Measurements from ENCODE around the gene CAMK1D.

The CAMK1D gene

DNA sequence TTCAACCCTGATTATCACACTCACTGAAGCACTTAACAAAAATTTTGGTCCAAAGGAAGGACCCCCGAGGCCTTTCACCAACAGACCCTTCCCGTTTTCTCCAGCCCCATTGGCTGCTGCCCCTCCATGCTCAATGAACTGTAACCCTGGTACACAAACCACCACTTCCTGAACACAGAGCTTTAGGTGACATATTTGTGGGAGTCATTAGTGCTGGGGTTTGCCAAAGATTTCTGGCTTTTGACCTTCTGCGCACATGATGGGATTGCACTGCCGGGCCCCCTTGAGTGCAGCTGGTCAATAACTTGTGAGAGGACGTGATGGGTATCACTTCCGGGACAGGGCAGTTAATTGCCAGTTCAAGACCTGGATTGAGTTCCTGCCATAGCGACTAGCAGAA is 9.0 kb upstream of the CAMK1D start:
- no peak for TF ChIP-seq TOX (CRISPR knock-in tag; IDR thresholded peaks at IDR 0.05; ENCODE audit: borderline replicate concordance)
- TF ChIP-seq ZFP3 (CRISPR knock-in tag; IDR thresholded peaks at IDR 0.05), result no peak
- TF ChIP-seq, protein P1, sequence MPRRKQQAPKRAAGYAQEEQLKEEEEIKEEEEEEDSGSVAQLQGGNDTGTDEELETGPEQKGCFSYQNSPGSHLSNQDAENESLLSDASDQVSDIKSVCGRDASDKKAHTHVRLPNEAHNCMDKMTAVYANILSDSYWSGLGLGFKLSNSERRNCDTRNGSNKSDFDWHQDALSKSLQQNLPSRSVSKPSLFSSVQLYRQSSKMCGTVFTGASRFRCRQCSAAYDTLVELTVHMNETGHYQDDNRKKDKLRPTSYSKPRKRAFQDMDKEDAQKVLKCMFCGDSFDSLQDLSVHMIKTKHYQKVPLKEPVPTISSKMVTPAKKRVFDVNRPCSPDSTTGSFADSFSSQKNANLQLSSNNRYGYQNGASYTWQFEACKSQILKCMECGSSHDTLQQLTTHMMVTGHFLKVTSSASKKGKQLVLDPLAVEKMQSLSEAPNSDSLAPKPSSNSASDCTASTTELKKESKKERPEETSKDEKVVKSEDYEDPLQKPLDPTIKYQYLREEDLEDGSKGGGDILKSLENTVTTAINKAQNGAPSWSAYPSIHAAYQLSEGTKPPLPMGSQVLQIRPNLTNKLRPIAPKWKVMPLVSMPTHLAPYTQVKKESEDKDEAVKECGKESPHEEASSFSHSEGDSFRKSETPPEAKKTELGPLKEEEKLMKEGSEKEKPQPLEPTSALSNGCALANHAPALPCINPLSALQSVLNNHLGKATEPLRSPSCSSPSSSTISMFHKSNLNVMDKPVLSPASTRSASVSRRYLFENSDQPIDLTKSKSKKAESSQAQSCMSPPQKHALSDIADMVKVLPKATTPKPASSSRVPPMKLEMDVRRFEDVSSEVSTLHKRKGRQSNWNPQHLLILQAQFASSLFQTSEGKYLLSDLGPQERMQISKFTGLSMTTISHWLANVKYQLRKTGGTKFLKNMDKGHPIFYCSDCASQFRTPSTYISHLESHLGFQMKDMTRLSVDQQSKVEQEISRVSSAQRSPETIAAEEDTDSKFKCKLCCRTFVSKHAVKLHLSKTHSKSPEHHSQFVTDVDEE (CRISPR knock-in tag; IDR thresholded peaks at IDR 0.05), result no peak
- no peak for TF ChIP-seq ISL1 (CRISPR knock-in tag; IDR thresholded peaks at IDR 0.05)
- TF ChIP-seq, protein P2, sequence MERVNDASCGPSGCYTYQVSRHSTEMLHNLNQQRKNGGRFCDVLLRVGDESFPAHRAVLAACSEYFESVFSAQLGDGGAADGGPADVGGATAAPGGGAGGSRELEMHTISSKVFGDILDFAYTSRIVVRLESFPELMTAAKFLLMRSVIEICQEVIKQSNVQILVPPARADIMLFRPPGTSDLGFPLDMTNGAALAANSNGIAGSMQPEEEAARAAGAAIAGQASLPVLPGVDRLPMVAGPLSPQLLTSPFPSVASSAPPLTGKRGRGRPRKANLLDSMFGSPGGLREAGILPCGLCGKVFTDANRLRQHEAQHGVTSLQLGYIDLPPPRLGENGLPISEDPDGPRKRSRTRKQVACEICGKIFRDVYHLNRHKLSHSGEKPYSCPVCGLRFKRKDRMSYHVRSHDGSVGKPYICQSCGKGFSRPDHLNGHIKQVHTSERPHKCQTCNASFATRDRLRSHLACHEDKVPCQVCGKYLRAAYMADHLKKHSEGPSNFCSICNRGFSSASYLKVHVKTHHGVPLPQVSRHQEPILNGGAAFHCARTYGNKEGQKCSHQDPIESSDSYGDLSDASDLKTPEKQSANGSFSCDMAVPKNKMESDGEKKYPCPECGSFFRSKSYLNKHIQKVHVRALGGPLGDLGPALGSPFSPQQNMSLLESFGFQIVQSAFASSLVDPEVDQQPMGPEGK (CRISPR knock-in tag; IDR thresholded peaks at IDR 0.05; ENCODE audit: borderline replicate concordance), result no peak
- no peak for TF ChIP-seq ZNF70 (CRISPR knock-in tag; IDR thresholded peaks at IDR 0.05)
- TF ChIP-seq RARB (CRISPR knock-in tag; IDR thresholded peaks at IDR 0.05), result no peak
- ATAC-seq, result no peak

DNA sequence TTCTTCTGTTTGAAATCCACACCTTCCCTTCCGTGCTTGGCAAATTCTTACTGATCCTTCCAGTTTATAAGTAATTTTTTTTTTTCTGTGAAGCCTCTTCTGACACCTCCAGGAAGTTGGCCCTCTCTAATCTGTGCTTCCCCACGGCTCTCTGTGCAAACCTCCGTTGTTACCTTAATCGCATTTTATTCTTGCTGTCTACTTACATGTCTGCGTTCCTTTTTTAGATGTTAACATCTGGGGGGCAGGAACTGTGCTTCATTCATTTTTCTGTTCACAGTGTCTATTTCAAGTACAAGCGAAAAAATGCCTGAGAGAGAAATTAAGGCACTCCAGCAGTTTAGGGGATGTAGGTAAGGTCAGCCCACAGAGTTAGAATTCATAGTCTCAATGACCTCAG is 8.4 kb upstream of the CAMK1D start:
- no peak for TF ChIP-seq TOX (CRISPR knock-in tag; IDR thresholded peaks at IDR 0.05; ENCODE audit: borderline replicate concordance)
- TF ChIP-seq, protein P1 (CRISPR knock-in tag; IDR thresholded peaks at IDR 0.05), result no peak
- no peak for TF ChIP-seq ARNTL (CRISPR knock-in tag; IDR thresholded peaks at IDR 0.05; ENCODE audit: borderline replicate concordance, low read depth)
- TF ChIP-seq, protein P2 (CRISPR knock-in tag; IDR thresholded peaks at IDR 0.05; ENCODE audit: borderline replicate concordance), result no peak
- no peak for TF ChIP-seq ESRRG (CRISPR knock-in tag; IDR thresholded peaks at IDR 0.05)
- no peak for TF ChIP-seq TCF4 (CRISPR knock-in tag; IDR thresholded peaks at IDR 0.05; ENCODE audit: borderline replicate concordance)
- TF ChIP-seq ZNF8 (CRISPR knock-in tag; IDR thresholded peaks at IDR 0.05), result no peak
- no peak for TF ChIP-seq ZNF70 (CRISPR knock-in tag; IDR thresholded peaks at IDR 0.05)
- TF ChIP-seq RARB (CRISPR knock-in tag; IDR thresholded peaks at IDR 0.05), result no peak
- no peak for TF ChIP-seq ZFP30 (CRISPR knock-in tag; IDR thresholded peaks at IDR 0.05)
- TF ChIP-seq CSDC2 (CRISPR knock-in tag; IDR thresholded peaks at IDR 0.05), result no peak
- no peak for TF ChIP-seq ISL1 (CRISPR knock-in tag; IDR thresholded peaks at IDR 0.05)
- TF ChIP-seq, protein P3, sequence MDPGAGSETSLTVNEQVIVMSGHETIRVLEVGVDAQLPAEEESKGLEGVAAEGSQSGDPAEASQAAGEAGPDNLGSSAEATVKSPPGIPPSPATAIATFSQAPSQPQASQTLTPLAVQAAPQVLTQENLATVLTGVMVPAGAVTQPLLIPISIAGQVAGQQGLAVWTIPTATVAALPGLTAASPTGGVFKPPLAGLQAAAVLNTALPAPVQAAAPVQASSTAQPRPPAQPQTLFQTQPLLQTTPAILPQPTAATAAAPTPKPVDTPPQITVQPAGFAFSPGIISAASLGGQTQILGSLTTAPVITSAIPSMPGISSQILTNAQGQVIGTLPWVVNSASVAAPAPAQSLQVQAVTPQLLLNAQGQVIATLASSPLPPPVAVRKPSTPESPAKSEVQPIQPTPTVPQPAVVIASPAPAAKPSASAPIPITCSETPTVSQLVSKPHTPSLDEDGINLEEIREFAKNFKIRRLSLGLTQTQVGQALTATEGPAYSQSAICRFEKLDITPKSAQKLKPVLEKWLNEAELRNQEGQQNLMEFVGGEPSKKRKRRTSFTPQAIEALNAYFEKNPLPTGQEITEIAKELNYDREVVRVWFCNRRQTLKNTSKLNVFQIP (CRISPR knock-in tag; IDR thresholded peaks at IDR 0.05; ENCODE audit: borderline replicate concordance, low read depth), result no peak
- no peak for TF ChIP-seq OSR1 (CRISPR knock-in tag; IDR thresholded peaks at IDR 0.05)
- no peak for TF ChIP-seq SNAI2 (CRISPR knock-in tag; IDR thresholded peaks at IDR 0.05)
- ATAC-seq, result no peak

DNA sequence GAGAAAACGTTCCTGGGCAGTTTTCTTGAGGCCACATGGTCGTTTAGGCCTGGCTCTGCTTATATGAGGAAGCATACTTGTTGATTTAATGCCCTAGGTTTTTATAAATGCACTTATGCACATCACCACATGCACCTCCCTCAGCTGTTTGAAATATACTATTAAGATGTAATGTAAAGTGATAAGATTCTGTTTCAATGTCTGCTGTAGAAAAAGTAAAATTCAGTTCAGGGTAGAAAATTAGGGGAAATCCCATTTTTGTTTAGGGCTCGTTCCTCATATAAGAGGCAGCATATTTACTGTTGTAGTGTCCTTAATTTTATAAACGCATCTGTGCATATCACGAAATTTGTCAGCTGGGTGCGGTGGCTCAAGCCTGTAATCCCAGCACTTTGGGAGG is 7.8 kb upstream of the CAMK1D start:
- no peak for ATAC-seq
- TF ChIP-seq ZNF70 (CRISPR knock-in tag; IDR thresholded peaks at IDR 0.05) (no peak), PPARA (CRISPR knock-in tag; IDR thresholded peaks at IDR 0.05; ENCODE audit: borderline replicate concordance) (no peak), GLIS3 (CRISPR knock-in tag; IDR thresholded peaks at IDR 0.05) (no peak), TOX (CRISPR knock-in tag; IDR thresholded peaks at IDR 0.05; ENCODE audit: borderline replicate concordance) (no peak), ISL1 (CRISPR knock-in tag; IDR thresholded peaks at IDR 0.05) (no peak), ZFP3 (CRISPR knock-in tag; IDR thresholded peaks at IDR 0.05) (no peak)
- TF ChIP-seq, protein P4, sequence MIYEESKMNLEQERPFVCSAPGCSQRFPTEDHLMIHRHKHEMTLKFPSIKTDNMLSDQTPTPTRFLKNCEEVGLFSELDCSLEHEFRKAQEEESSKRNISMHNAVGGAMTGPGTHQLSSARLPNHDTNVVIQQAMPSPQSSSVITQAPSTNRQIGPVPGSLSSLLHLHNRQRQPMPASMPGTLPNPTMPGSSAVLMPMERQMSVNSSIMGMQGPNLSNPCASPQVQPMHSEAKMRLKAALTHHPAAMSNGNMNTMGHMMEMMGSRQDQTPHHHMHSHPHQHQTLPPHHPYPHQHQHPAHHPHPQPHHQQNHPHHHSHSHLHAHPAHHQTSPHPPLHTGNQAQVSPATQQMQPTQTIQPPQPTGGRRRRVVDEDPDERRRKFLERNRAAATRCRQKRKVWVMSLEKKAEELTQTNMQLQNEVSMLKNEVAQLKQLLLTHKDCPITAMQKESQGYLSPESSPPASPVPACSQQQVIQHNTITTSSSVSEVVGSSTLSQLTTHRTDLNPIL (CRISPR knock-in tag; IDR thresholded peaks at IDR 0.05; ENCODE audit: low read depth), result no peak

Data from SK-N-SH treated with all-trans-retinoic acid at 6 μM for 48 hours (cell line).